Measurements from ENCODE around the gene AIFM3. TPM values are rescaled to one million over a fixed set of nuclear protein-coding genes. Genes with fewer than 3 reads are reported as not detected.

Gene AIFM3
- total RNA-seq, 1 donor from 2014 or later: 0.93 TPM

GRCh38 chr22:20946080-20946986, 20.7 kb upstream of the AIFM3 start:
- DNase-seq (ENCODE audit: low spot score): no peak
- Mint-ChIP-seq H3K27ac (no peak overlapping the region), H3K36me3 (ENCODE audit: low read depth) (peaks cover 24% of the 10 kb centered on the region), H3K4me3 (no peak overlapping the region), H3K4me1 (ENCODE audit: low read depth) (peaks cover 53% of the 10 kb centered on the region), H3K27me3 (ENCODE audit: insufficient read depth) (no peaks in the 10 kb centered on the region), H3K9me3 (no peaks in the 10 kb centered on the region)
- intact Hi-C loops (cut with micrococcal nuclease): no loop called here

GRCh38 chr22:20946991-20947390, 20.1 kb upstream of the AIFM3 start:
- no peak overlapping the region for H3K27ac Mint-ChIP-seq
- intact Hi-C loops (cut with micrococcal nuclease): no loop called here
- H3K4me3 Mint-ChIP-seq: no peak overlapping the region
- peaks cover 50% of the 10 kb centered on the region for H3K4me1 Mint-ChIP-seq (ENCODE audit: low read depth)
- peaks cover 28% of the 10 kb centered on the region for H3K36me3 Mint-ChIP-seq (ENCODE audit: low read depth)
- no peaks in the 10 kb centered on the region for H3K27me3 Mint-ChIP-seq (ENCODE audit: insufficient read depth)
- no peaks in the 10 kb centered on the region for H3K9me3 Mint-ChIP-seq
- no peak for DNase-seq (ENCODE audit: low spot score)

GRCh38 chr22:20948450-20948849, 18.6 kb upstream of the AIFM3 start:
- Mint-ChIP-seq H3K4me3 (no peak overlapping the region), H3K9me3 (no peaks in the 10 kb centered on the region), H3K36me3 (ENCODE audit: low read depth) (peaks cover 32% of the 10 kb centered on the region), H3K27ac (no peak overlapping the region), H3K27me3 (ENCODE audit: insufficient read depth) (no peaks in the 10 kb centered on the region), H3K4me1 (ENCODE audit: low read depth) (peaks cover 38% of the 10 kb centered on the region)
- no peak for DNase-seq (ENCODE audit: low spot score)
- intact Hi-C loops (cut with micrococcal nuclease): no loop called here

GRCh38 chr22:20948989-20949388, 18.1 kb upstream of the AIFM3 start:
- peaks cover 33% of the 10 kb centered on the region for H3K4me1 Mint-ChIP-seq (ENCODE audit: low read depth)
- no peaks in the 10 kb centered on the region for H3K27me3 Mint-ChIP-seq (ENCODE audit: insufficient read depth)
- H3K27ac Mint-ChIP-seq: no peak overlapping the region

GRCh38 chr22:20949698-20950183, 17.3 kb upstream of the AIFM3 start:
- H3K27ac Mint-ChIP-seq: no peak overlapping the region
- intact Hi-C loops (cut with micrococcal nuclease): no loop called here
- H3K36me3 Mint-ChIP-seq (ENCODE audit: low read depth): peaks cover 39% of the 10 kb centered on the region
- H3K27me3 Mint-ChIP-seq (ENCODE audit: insufficient read depth): no peaks in the 10 kb centered on the region
- peaks cover 33% of the 10 kb centered on the region for H3K4me1 Mint-ChIP-seq (ENCODE audit: low read depth)
- no peak for DNase-seq (ENCODE audit: low spot score)
- no peaks in the 10 kb centered on the region for H3K9me3 Mint-ChIP-seq
- no peak overlapping the region for H3K4me3 Mint-ChIP-seq

More at GRCh38 chr22:20948989-20949388, 18.1 kb upstream of the AIFM3 start:
- DNase-seq (ENCODE audit: low spot score): no peak
- H3K4me3 Mint-ChIP-seq: no peak overlapping the region
- H3K36me3 Mint-ChIP-seq (ENCODE audit: low read depth): peaks cover 34% of the 10 kb centered on the region
- no peaks in the 10 kb centered on the region for H3K9me3 Mint-ChIP-seq
- intact Hi-C loops (cut with micrococcal nuclease): no loop called here

GRCh38 chr22:20951151-20951931, 15.7 kb upstream of the AIFM3 start:
- Mint-ChIP-seq H3K4me1 (ENCODE audit: low read depth) (peaks cover 20% of the 10 kb centered on the region), H3K27me3 (ENCODE audit: insufficient read depth) (peaks cover 3% of the 10 kb centered on the region), H3K27ac (no peak overlapping the region), H3K4me3 (no peak overlapping the region), H3K36me3 (ENCODE audit: low read depth) (peaks cover 39% of the 10 kb centered on the region), H3K9me3 (no peaks in the 10 kb centered on the region)
- intact Hi-C loops (cut with micrococcal nuclease): no loop called here
- no peak for DNase-seq (ENCODE audit: low spot score)

- Mint-ChIP-seq H3K36me3 (ENCODE audit: low read depth) (peaks cover 35% of the 10 kb centered on the region), H3K27me3 (ENCODE audit: insufficient read depth) (peaks cover 8% of the 10 kb centered on the region), H3K4me3 (no peak overlapping the region), H3K27ac (no peak overlapping the region), H3K4me1 (ENCODE audit: low read depth) (peaks cover 15% of the 10 kb centered on the region), H3K9me3 (no peaks in the 10 kb centered on the region)
- no peak for DNase-seq (ENCODE audit: low spot score)
- intact Hi-C loops (cut with micrococcal nuclease): no loop called here
Observed at GRCh38 chr22:20951932-20952380, 15.1 kb upstream of the AIFM3 start.

GRCh38 chr22:20952544-20953341, 14.3 kb upstream of the AIFM3 start:
- Mint-ChIP-seq H3K9me3 (no peaks in the 10 kb centered on the region), H3K27ac (no peak overlapping the region), H3K27me3 (ENCODE audit: insufficient read depth) (peaks cover 10% of the 10 kb centered on the region), H3K36me3 (ENCODE audit: low read depth) (peaks cover 35% of the 10 kb centered on the region), H3K4me1 (ENCODE audit: low read depth) (peaks cover 15% of the 10 kb centered on the region), H3K4me3 (no peak overlapping the region)
- DNase-seq (ENCODE audit: low spot score): no peak
- intact Hi-C loops (cut with micrococcal nuclease): no loop called here

- H3K4me1 Mint-ChIP-seq (ENCODE audit: low read depth): peaks cover 11% of the 10 kb centered on the region
- H3K4me3 Mint-ChIP-seq: no peak overlapping the region
- peaks cover 16% of the 10 kb centered on the region for H3K27me3 Mint-ChIP-seq (ENCODE audit: insufficient read depth)
- H3K36me3 Mint-ChIP-seq (ENCODE audit: low read depth): peaks cover 31% of the 10 kb centered on the region
- intact Hi-C loops (cut with micrococcal nuclease): no loop called here
- DNase-seq (ENCODE audit: low spot score): no peak
- no peaks in the 10 kb centered on the region for H3K9me3 Mint-ChIP-seq
- no peak overlapping the region for H3K27ac Mint-ChIP-seq
Observed at GRCh38 chr22:20953342-20953608, 13.8 kb upstream of the AIFM3 start.

GRCh38 chr22:20953668-20954500, 13.2 kb upstream of the AIFM3 start:
- Mint-ChIP-seq H3K27ac (no peak overlapping the region), H3K9me3 (no peaks in the 10 kb centered on the region), H3K27me3 (ENCODE audit: insufficient read depth) (peaks cover 17% of the 10 kb centered on the region), H3K4me3 (no peak overlapping the region), H3K4me1 (ENCODE audit: low read depth) (peaks cover 10% of the 10 kb centered on the region), H3K36me3 (ENCODE audit: low read depth) (peaks cover 30% of the 10 kb centered on the region)
- no peak for DNase-seq (ENCODE audit: low spot score)
- intact Hi-C loops (cut with micrococcal nuclease): no loop called here

GRCh38 chr22:20955548-20955947, 11.5 kb upstream of the AIFM3 start:
- H3K27me3 Mint-ChIP-seq (ENCODE audit: insufficient read depth): peaks cover 22% of the 10 kb centered on the region
- no peak overlapping the region for H3K4me3 Mint-ChIP-seq
- H3K27ac Mint-ChIP-seq: no peak overlapping the region

More at GRCh38 chr22:20955548-20955947, 11.5 kb upstream of the AIFM3 start:
- no peak for DNase-seq (ENCODE audit: low spot score)
- Mint-ChIP-seq H3K9me3 (no peaks in the 10 kb centered on the region), H3K36me3 (ENCODE audit: low read depth) (peaks cover 20% of the 10 kb centered on the region), H3K4me1 (ENCODE audit: low read depth) (no peaks in the 10 kb centered on the region)
- intact Hi-C loops (cut with micrococcal nuclease): no loop called here
